Caco-2 (cell line): ENCODE results near the gene ADARB1. TPM values are rescaled to one million over a fixed set of nuclear protein-coding genes. Genes with fewer than 3 reads are reported as not detected.

Source experiments
- BruUV-seq: library from RNA; stranded (reverse); fragments of 400-500 nt; replicated peaks from 2 replicates; lab custom pipeline; 2021; lab: Mats Ljungman, UMichigan
- CTCF ChIA-PET: fragments of 300-600 bp; sonication (Branson Sonifier 250); formaldehyde crosslinking; loops from one replicate; lab custom pipeline; 2022; ENCODE audit warnings: antibody characterized with exemption; lab: Charles Lee
- POLR2A ChIA-PET: fragments of 300-600 bp; sonication (Branson Sonifier 250); formaldehyde crosslinking; loops from one replicate; lab custom pipeline; 2022; ENCODE audit warnings: antibody characterized with exemption; lab: Charles Lee
- DNase-seq, 2 experiments: peaks; one replicate each; pipeline versions ENCODE4 v3.0.0 to v3.0.0-alpha.2; 2020 to 2022
- H3K27me3 ChIP-seq: replicated peaks from 2 replicates; pipeline ENCODE4 v1.6.0; 2011; ENCODE audit warnings: low read length; ENCODE audit not compliant: control insufficient read depth, insufficient read depth
- H3K36me3 ChIP-seq: 2 replicates; pipeline ENCODE4 v1.5.1; 2011; ENCODE audit warnings: low read length; ENCODE audit not compliant: control insufficient read depth, insufficient read depth
- H3K4me1 ChIP-seq: fragments of 250-450 bp; sonication (Bioruptor Pico); 2 replicates; pipeline ENCODE4 v1.5.1; 2020; ENCODE audit warnings: mild to moderate bottlenecking
- H3K4me3 ChIP-seq: 2 replicates; pipeline ENCODE4 v1.5.1; 2011; ENCODE audit warnings: low read depth, mild to moderate bottlenecking, control low read depth, low read length
- H3K9me3 ChIP-seq: fragments of 250-450 bp; sonication (Bioruptor Pico); 2 replicates; pipeline ENCODE4 v1.5.1; 2020; ENCODE audit warnings: mild to moderate bottlenecking, moderate library complexity
- H3K27ac Mint-ChIP-seq: one replicate; pipeline ENCODE4 v1.8.0; 2022; ENCODE audit warnings: mixed read lengths; ENCODE audit not compliant: unreplicated experiment
- H3K27me3 Mint-ChIP-seq: one replicate; pipeline ENCODE4 v1.8.0; 2022; ENCODE audit warnings: mixed read lengths; ENCODE audit not compliant: insufficient read depth, unreplicated experiment
- H3K36me3 Mint-ChIP-seq: one replicate; pipeline ENCODE4 v1.8.0; 2022; ENCODE audit warnings: mild to moderate bottlenecking, mixed read lengths; ENCODE audit not compliant: insufficient read depth, unreplicated experiment
- H3K4me1 Mint-ChIP-seq: one replicate; pipeline ENCODE4 v1.8.0; 2022; ENCODE audit warnings: low read depth, mixed read lengths; ENCODE audit not compliant: unreplicated experiment
- H3K4me3 Mint-ChIP-seq: one replicate; pipeline ENCODE4 v1.8.0; 2022; ENCODE audit warnings: mild to moderate bottlenecking, moderate library complexity, mixed read lengths; ENCODE audit not compliant: unreplicated experiment
- H3K9me3 Mint-ChIP-seq: one replicate; pipeline ENCODE4 v1.8.0; 2022; ENCODE audit warnings: mixed read lengths; ENCODE audit not compliant: unreplicated experiment
- intact Hi-C: fragments of 100-400 bp; cut with micrococcal nuclease; formaldehyde crosslinking; loops from one replicate; pipeline ENCODE4 v1.10.0; 2022; ENCODE audit not compliant: unreplicated experiment
- total RNA-seq: library from RNA; stranded (reverse); gene quantifications from 2 replicates; pipeline ENCODE4 v1.2.3, GENCODE V29; 2022
- TF ChIP-seq, protein P1 (sequence below), 2 experiments: fragments of 200-600 bp in 1 of 2; IDR thresholded peaks; 1 replicate in 1 of 2; 2 replicates in 1 of 2; pipeline versions ENCODE4 v1.5.1 to v1.8.0; 2011 to 2022; ENCODE audit warnings: antibody characterized with exemption in 1 of 2, control low read depth in 1 of 2, inconsistent platforms in 1 of 2, low read depth in 1 of 2, low read length in 1 of 2, mild to moderate bottlenecking in 1 of 2, moderate library complexity in 1 of 2; ENCODE audit not compliant: insufficient read depth in 1 of 2, severe bottlenecking in 1 of 2, unreplicated experiment in 1 of 2

Gene ADARB1
- total RNA-seq, 1 experiment from 2014 or later, result 25.4 TPM

DNA sequence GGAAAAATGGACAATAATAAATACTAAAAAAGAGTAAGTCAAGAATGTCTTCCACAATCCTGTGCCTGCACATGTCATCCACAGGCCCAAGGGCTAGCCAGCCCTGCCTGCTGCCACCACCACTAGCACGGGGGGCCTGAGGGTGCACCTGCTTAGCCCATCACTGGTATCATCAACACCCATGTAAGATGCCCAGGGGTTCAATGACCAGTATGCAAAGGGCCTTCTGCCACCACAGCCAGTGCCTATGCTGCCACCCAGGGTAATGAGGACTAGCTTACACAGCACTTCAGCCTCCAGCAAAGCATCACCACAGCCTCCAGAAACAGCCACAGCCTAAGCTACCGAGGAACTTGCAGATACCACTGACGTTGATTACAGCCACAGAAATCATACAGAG lies 167.0 kb downstream of the ADARB1 start:
- CTCF ChIA-PET, result interaction anchor here (0.7 kb wide), 1 partner anchor 298 kb away, joined by 3 read pairs; no protein-coding TSS in a partner anchor
- BruUV-seq, result no TSS peak
- TF ChIP-seq, protein P1, sequence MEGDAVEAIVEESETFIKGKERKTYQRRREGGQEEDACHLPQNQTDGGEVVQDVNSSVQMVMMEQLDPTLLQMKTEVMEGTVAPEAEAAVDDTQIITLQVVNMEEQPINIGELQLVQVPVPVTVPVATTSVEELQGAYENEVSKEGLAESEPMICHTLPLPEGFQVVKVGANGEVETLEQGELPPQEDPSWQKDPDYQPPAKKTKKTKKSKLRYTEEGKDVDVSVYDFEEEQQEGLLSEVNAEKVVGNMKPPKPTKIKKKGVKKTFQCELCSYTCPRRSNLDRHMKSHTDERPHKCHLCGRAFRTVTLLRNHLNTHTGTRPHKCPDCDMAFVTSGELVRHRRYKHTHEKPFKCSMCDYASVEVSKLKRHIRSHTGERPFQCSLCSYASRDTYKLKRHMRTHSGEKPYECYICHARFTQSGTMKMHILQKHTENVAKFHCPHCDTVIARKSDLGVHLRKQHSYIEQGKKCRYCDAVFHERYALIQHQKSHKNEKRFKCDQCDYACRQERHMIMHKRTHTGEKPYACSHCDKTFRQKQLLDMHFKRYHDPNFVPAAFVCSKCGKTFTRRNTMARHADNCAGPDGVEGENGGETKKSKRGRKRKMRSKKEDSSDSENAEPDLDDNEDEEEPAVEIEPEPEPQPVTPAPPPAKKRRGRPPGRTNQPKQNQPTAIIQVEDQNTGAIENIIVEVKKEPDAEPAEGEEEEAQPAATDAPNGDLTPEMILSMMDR (IDR thresholded peaks at IDR 0.05; ENCODE audit: insufficient read depth in 1 of 2, low read depth in 1 of 2, low read length in 1 of 2, severe bottlenecking in 1 of 2, unreplicated experiment in 1 of 2), result no peak
- Histone ChIP-seq H3K4me3 (no peak overlapping the region), H3K27me3 (no peaks in the 10 kb centered on the region), H3K9me3 (peaks cover 12% of the 10 kb centered on the region), H3K4me1 (no peaks in the 10 kb centered on the region), H3K36me3 (no peaks in the 10 kb centered on the region)
- Mint-ChIP-seq H3K27ac (no peak overlapping the region), H3K4me3 (no peak overlapping the region), H3K4me1 (no peaks in the 10 kb centered on the region), H3K9me3 (peaks cover 30% of the 10 kb centered on the region), H3K27me3 (peaks cover 4% of the 10 kb centered on the region), H3K36me3 (no peaks in the 10 kb centered on the region)
- POLR2A ChIA-PET, result no interaction called here
- intact Hi-C loops, result no loop called here
- DNase-seq, result no peak

DNA sequence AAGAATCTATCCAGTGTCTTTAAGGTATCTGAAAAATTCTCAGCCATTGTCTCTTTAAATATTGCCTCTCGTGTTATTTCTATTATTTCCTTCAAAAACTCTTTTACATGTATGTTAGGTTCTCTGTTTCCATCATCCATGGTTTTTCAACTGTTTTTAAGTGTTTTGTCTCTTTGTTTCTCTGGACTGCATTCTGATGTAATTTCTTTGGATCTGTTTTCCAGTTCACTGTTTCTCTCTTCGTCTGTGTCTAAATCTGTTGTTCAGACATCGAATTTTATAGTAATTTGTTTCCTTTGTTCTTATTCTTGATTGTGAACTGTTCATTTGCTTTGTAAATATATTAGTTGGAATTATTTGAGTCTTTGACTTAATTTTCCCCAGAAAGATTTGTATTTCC lies 169.2 kb downstream of the ADARB1 start:
- ChIA-PET CTCF (no interaction called here), POLR2A (no interaction called here)
- H3K9me3 ChIP-seq, result peaks cover 12% of the 10 kb centered on the region
- TF ChIP-seq, protein P1 (IDR thresholded peaks at IDR 0.05; ENCODE audit: insufficient read depth in 1 of 2, low read depth in 1 of 2, low read length in 1 of 2, severe bottlenecking in 1 of 2, unreplicated experiment in 1 of 2), result no peak
- no peaks in the 10 kb centered on the region for H3K4me1 ChIP-seq
- no peaks in the 10 kb centered on the region for H3K36me3 ChIP-seq
- no peaks in the 10 kb centered on the region for H3K4me1 Mint-ChIP-seq
- no peak overlapping the region for H3K4me3 Mint-ChIP-seq
- H3K9me3 Mint-ChIP-seq, result peaks cover 18% of the 10 kb centered on the region
- no peaks in the 10 kb centered on the region for H3K36me3 Mint-ChIP-seq
- H3K27me3 ChIP-seq, result no peaks in the 10 kb centered on the region
- no peak for DNase-seq
- no peak overlapping the region for H3K27ac Mint-ChIP-seq
- BruUV-seq, result no TSS peak
- no peak overlapping the region for H3K4me3 ChIP-seq
- intact Hi-C loops, result no loop called here
- no peaks in the 10 kb centered on the region for H3K27me3 Mint-ChIP-seq

DNA sequence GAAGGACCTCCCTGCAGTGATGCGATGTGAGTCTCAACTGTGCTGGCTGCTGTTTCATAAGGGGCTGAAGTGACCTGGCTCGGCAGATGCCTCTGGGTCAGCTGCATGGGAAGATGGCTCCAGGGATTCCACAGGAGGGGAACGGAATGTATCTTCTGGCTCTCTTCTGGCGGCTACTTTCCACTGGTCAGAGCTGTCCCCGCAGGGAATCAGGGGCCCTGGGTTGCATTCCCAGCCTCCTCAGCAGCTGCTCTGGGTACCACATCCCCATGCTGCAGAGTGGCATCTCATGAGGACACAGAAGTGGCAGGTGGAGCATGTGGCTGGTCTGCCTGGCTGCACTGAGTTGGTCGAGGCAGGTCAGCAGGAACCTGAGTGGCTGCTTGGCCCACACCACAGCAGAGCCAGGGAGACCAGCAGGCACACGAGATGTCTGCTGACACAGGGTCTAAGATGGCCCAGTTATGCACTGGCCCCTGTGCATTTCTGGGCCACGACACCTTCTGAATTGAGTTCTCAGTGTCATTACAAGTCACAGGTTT lies 170.5 kb downstream of the ADARB1 start:
- no peak for DNase-seq
- BruUV-seq, result no TSS peak
- Histone ChIP-seq H3K9me3 (peaks cover 12% of the 10 kb centered on the region), H3K4me3 (no peak overlapping the region), H3K4me1 (no peaks in the 10 kb centered on the region), H3K36me3 (no peaks in the 10 kb centered on the region), H3K27me3 (no peaks in the 10 kb centered on the region)
- peaks cover 18% of the 10 kb centered on the region for H3K9me3 Mint-ChIP-seq
- intact Hi-C loops, result no loop called here
- ChIA-PET POLR2A (no interaction called here), CTCF (no interaction called here)
- no peak overlapping the region for H3K4me3 Mint-ChIP-seq
- H3K36me3 Mint-ChIP-seq, result no peaks in the 10 kb centered on the region
- TF ChIP-seq, protein P1 (IDR thresholded peaks at IDR 0.05; ENCODE audit: insufficient read depth in 1 of 2, low read depth in 1 of 2, low read length in 1 of 2, severe bottlenecking in 1 of 2, unreplicated experiment in 1 of 2), result no peak
- H3K27me3 Mint-ChIP-seq, result no peaks in the 10 kb centered on the region
- H3K4me1 Mint-ChIP-seq, result no peaks in the 10 kb centered on the region
- H3K27ac Mint-ChIP-seq, result no peak overlapping the region
